K562 (cell line): ENCODE measurements around the gene C4orf50.
A peak's percentile ranks its signal among the peaks of the same experiment; 100 is the strongest.

ENCODE experiments used
- CBFB ChIP-seq: sonication (generic); formaldehyde crosslinking; IDR thresholded peaks from 2 replicates; pipeline ENCODE4 v1.4.0; 2020; ENCODE audit warnings: mild to moderate bottlenecking, missing genetic modification reagents
- CREM ChIP-seq: IDR thresholded peaks from 2 replicates; pipeline ENCODE4 v1.6.1; 2014; ENCODE audit warnings: antibody characterized with exemption, low read depth
- E2F3 ChIP-seq: fragments of 250-450 bp; sonication (Bioruptor Pico); IDR thresholded peaks from 2 replicates; pipeline ENCODE4 v1.4.0; 2020; ENCODE audit warnings: mild to moderate bottlenecking
- NCOA2 ChIP-seq, 2 experiments: fragments of 450-650 bp; IDR thresholded peaks; 2 replicates each; pipeline ENCODE4 v1.6.1; 2018; ENCODE audit warnings: mild to moderate bottlenecking in 2 of 2, moderate library complexity in 1 of 2; ENCODE audit not compliant: partially characterized antibody in 2 of 2
- SRF ChIP-seq, 2 experiments: fragments of 250-450, 450-650 bp in 1 of 2; sonication (Bioruptor Pico) in 1 of 2; sonication (generic) in 1 of 2; formaldehyde crosslinking; IDR thresholded peaks; 2 replicates each; pipeline versions ENCODE4 v1.5.0 to v1.5.1; 2020 to 2022; ENCODE audit warnings: mild to moderate bottlenecking in 1 of 2, missing genetic modification reagents in 1 of 2
- TF ChIP-seq, protein P1 (sequence below), 3 experiments: IDR thresholded peaks in 2 of 3; conservative IDR thresholded peaks in 1 of 3; 2 replicates each; pipeline ENCODE4 v1.5.1; 2011 to 2012; ENCODE audit warnings: low read length in 3 of 3, mild to moderate bottlenecking in 3 of 3, control low read depth in 2 of 3, improper control_type of control experiment in 1 of 3, inconsistent platforms in 1 of 3, low read depth in 1 of 3, mixed read lengths in 1 of 3, moderate library complexity in 1 of 3; ENCODE audit not compliant: insufficient read depth in 2 of 3

DNA sequence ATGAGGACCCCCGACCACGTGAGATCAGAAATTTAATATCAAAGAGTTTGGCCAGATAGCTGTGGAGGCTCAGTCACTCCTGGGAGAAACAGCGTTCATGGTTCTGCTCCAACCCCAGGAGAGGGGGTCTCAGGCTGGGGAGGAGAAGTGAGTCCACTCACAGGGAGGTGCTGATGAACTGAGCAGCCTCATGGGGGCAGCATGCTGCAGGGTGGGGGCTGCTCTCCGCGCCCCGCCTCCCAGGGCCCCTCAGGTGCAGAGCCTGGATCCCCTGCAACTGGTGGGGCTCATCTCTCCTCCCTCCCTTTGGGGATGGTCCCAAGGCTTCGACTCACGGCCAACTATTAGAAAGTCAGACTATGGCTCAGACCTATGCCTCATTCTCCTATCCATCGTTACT lies 26.6 kb upstream of the C4orf50 start:
- TF ChIP-seq CBFB (CRISPR knock-in tag) (no peak), SRF (CRISPR knock-in tag; IDR thresholded peaks at IDR 0.05) (no peak), NCOA2 (IDR thresholded peaks at IDR 0.05; ENCODE audit: partially characterized antibody in 2 of 2) (no peak), CREM (no peak), E2F3 (CRISPR knock-in tag) (no peak)
- TF ChIP-seq, protein P1, sequence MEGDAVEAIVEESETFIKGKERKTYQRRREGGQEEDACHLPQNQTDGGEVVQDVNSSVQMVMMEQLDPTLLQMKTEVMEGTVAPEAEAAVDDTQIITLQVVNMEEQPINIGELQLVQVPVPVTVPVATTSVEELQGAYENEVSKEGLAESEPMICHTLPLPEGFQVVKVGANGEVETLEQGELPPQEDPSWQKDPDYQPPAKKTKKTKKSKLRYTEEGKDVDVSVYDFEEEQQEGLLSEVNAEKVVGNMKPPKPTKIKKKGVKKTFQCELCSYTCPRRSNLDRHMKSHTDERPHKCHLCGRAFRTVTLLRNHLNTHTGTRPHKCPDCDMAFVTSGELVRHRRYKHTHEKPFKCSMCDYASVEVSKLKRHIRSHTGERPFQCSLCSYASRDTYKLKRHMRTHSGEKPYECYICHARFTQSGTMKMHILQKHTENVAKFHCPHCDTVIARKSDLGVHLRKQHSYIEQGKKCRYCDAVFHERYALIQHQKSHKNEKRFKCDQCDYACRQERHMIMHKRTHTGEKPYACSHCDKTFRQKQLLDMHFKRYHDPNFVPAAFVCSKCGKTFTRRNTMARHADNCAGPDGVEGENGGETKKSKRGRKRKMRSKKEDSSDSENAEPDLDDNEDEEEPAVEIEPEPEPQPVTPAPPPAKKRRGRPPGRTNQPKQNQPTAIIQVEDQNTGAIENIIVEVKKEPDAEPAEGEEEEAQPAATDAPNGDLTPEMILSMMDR (IDR thresholded peaks at IDR 0.05 in 2 of 3, conservative IDR thresholded peaks at IDR 0.05 in 1 of 3; ENCODE audit: insufficient read depth in 2 of 3, low read depth in 1 of 3, low read length in 3 of 3) = peak; percentile 29 to 44 (median 40); a peak in 4 of 6 replicates
